ENCODE data around the gene EPHB2. TPM values are rescaled to one million over a fixed set of nuclear protein-coding genes. Genes with fewer than 3 reads are reported as not detected.

The EPHB2 gene
- total RNA-seq, 1 experiment from 2014 or later, result 0.79 TPM

DNA sequence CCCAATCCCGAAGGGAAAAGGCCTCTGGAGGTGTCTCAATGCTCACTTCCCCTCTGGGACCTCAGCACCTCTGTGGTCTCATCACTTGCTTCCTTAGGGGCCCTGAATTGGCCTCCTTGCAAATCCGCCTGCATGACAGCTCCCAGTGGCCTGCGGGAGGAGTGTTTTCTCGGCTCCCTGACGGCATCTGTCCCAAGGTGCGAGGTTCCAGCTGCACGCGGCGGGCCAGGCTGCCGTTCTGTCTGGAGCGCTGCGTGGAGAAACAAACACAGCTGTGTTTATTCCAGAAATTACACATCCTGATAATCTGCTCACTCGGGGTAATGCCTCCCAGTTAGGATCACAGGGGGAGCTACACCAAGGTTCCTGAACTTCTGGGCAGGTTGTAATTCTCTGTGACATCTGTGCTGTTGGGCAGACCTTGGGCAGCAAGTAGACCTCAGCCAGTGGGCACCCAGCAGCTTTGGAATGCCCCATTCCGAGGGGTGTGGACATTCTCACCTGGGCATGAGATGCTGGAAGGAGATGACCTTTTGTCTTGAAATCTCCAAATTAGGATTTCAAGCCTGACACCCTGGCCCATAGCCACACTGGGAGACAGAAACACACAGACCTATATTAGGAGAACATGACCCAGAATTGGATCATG, 18.2 kb downstream of the EPHB2 start:
- no peaks in the 10 kb centered on the region for H3K36me3 Mint-ChIP-seq (ENCODE audit: insufficient read depth, unreplicated experiment)
- intact Hi-C loops (cut with micrococcal nuclease), result no loop called here
- no peak overlapping the region for H3K4me3 Mint-ChIP-seq (ENCODE audit: unreplicated experiment)
- DNase-seq (ENCODE audit: unreplicated experiment), result no peak
- no peak for TF ChIP-seq CTCF (IDR thresholded peaks at IDR 0.05; ENCODE audit: unreplicated experiment)
- ChIA-PET POLR2A (interaction anchor here (0.8 kb wide), 1 partner anchor 19 kb away, joined by 3 read pairs; no protein-coding TSS in a partner anchor), CTCF (interaction anchor here (0.8 to 1.1 kb wide), 2 partner anchors 24 to 160 kb away, joined by 3 read pairs; no protein-coding TSS in a partner anchor)
- BruUV-seq (replicated peaks), result no TSS peak
- H3K9me3 Mint-ChIP-seq (ENCODE audit: unreplicated experiment), result no peaks in the 10 kb centered on the region
- peaks cover 30% of the 10 kb centered on the region for H3K27me3 Mint-ChIP-seq (ENCODE audit: insufficient read depth, unreplicated experiment)
- no peaks in the 10 kb centered on the region for H3K4me1 Mint-ChIP-seq (ENCODE audit: insufficient read depth, unreplicated experiment)
- H3K27ac Mint-ChIP-seq (ENCODE audit: low read depth, unreplicated experiment), result no peak overlapping the region

DNA sequence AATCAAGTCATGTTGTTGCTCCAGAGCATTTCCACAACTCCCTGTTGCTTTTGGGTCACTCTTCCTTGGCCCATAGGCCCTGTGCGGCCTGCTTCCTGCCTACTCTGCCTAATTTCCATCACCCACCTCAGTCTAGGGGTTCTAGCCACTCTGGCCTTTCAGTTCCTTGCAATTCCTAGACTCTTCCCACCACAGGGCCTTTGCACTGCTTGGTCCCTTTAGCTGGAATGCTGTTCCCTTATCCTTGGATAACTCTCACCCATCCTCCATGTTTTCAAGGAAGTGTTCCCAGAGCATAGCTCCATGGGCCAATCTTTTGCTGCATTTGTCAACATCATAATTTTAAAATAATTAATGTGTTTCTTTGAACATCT, 18.7 kb downstream of the EPHB2 start:
- Mint-ChIP-seq H3K27me3 (ENCODE audit: insufficient read depth, unreplicated experiment) (peaks cover 29% of the 10 kb centered on the region), H3K36me3 (ENCODE audit: insufficient read depth, unreplicated experiment) (no peaks in the 10 kb centered on the region), H3K4me3 (ENCODE audit: unreplicated experiment) (no peak overlapping the region), H3K27ac (ENCODE audit: low read depth, unreplicated experiment) (no peak overlapping the region), H3K4me1 (ENCODE audit: insufficient read depth, unreplicated experiment) (no peaks in the 10 kb centered on the region), H3K9me3 (ENCODE audit: unreplicated experiment) (no peaks in the 10 kb centered on the region)
- no peak for TF ChIP-seq CTCF (IDR thresholded peaks at IDR 0.05; ENCODE audit: unreplicated experiment)
- ChIA-PET POLR2A (interaction anchor here (0.8 kb wide), 1 partner anchor 18 kb away, joined by 3 read pairs; no protein-coding TSS in a partner anchor), CTCF (interaction anchor here (0.8 to 1.1 kb wide), 2 partner anchors 25 to 159 kb away, joined by 3 read pairs; no protein-coding TSS in a partner anchor)
- DNase-seq (ENCODE audit: unreplicated experiment), result no peak
- BruUV-seq (replicated peaks), result no TSS peak
- intact Hi-C loops (cut with micrococcal nuclease), result no loop called here

DNA sequence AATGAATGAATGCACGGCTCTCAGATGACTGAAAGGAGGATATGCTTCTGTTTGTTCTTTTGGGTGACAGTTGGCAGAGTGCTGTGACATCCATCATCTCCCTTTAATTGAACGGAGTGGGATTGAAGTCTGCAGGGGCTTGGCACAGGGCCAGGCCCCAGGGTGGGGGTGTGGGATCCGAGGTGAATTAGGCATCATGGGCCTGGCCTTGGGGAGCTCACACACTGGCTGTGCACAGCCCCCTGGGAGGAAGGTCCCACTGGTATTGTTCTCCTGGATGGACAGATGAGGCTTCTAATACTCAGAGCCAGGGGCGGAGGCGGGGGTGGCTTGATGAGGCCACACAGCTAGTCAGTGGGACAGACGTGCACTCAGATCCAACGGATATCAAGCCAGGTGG, 19.3 kb downstream of the EPHB2 start:
- no peak overlapping the region for H3K27ac Mint-ChIP-seq (ENCODE audit: low read depth, unreplicated experiment)
- ChIA-PET CTCF (interaction anchor here (1.1 kb wide), 1 partner anchor 158 kb away, joined by 3 read pairs; no protein-coding TSS in a partner anchor), POLR2A (interaction anchor here (0.8 kb wide), 1 partner anchor 18 kb away, joined by 3 read pairs; no protein-coding TSS in a partner anchor)

More for the DNA sequence above, 19.3 kb downstream of the EPHB2 start:
- Mint-ChIP-seq H3K4me1 (ENCODE audit: insufficient read depth, unreplicated experiment) (no peaks in the 10 kb centered on the region), H3K9me3 (ENCODE audit: unreplicated experiment) (no peaks in the 10 kb centered on the region), H3K36me3 (ENCODE audit: insufficient read depth, unreplicated experiment) (no peaks in the 10 kb centered on the region), H3K4me3 (ENCODE audit: unreplicated experiment) (no peak overlapping the region), H3K27me3 (ENCODE audit: insufficient read depth, unreplicated experiment) (peaks cover 24% of the 10 kb centered on the region)
- no TSS peak for BruUV-seq (replicated peaks)
- TF ChIP-seq CTCF (IDR thresholded peaks at IDR 0.05; ENCODE audit: unreplicated experiment), result no peak
- intact Hi-C loops (cut with micrococcal nuclease), result no loop called here
- DNase-seq (ENCODE audit: unreplicated experiment), result no peak

Measured in MCF 10A (cell line).